H1 (cell line): ENCODE results near the gene DNAJB13. TPM values are rescaled to one million over a fixed set of nuclear protein-coding genes. Genes with fewer than 3 reads are reported as not detected.
A peak's percentile ranks its signal among the peaks of the same experiment; 100 is the strongest.

Source experiments
- CTCF ChIA-PET: fragments of 300-600 bp; sonication (Branson Sonifier 250); formaldehyde crosslinking; loops from one replicate; lab custom pipeline; 2021; ENCODE audit not compliant: partially characterized antibody; lab: Charles Lee
- POLR2A ChIA-PET: fragments of 300-600 bp; sonication (Branson Sonifier 250); formaldehyde crosslinking; loops from one replicate; lab custom pipeline; 2021; ENCODE audit warnings: inconsistent platforms; ENCODE audit not compliant: partially characterized antibody; lab: Charles Lee
- DNase-seq, 2 experiments: peaks; one replicate each; pipeline versions ENCODE4 v3.0.0 to v3.0.0-alpha.2; 2010 to 2022; ENCODE audit warnings: low spot score in 2 of 2, low read depth in 1 of 2, mixed read lengths in 1 of 2
- FAIRE-seq: peaks from 2 replicates; lab custom pipeline; 2011; peaks lifted over from hg19 to GRCh38; lab: Jason Lieb, UNC
- H2AFZ ChIP-seq: 2 replicates; pipeline ENCODE4 v1.8.1; 2012; ENCODE audit warnings: low read length, inconsistent platforms
- H2AK5ac ChIP-seq: 2 replicates; pipeline ENCODE4 v1.6.1; 2013; ENCODE audit warnings: low read depth, low read length
- H2BK120ac ChIP-seq: replicated peaks from 2 replicates; pipeline ENCODE3; 2013; ENCODE audit warnings: low read depth, low read length, inconsistent platforms
- H2BK12ac ChIP-seq: 2 replicates; pipeline ENCODE4 v1.6.1; 2013; ENCODE audit warnings: low read depth, low read length
- H2BK15ac ChIP-seq: 2 replicates; pipeline ENCODE4 v1.6.1; 2013; ENCODE audit warnings: low read length
- H2BK20ac ChIP-seq: 2 replicates; pipeline ENCODE4 v1.6.1; 2013; ENCODE audit warnings: low read length
- H2BK5ac ChIP-seq: 2 replicates; pipeline ENCODE4 v1.6.1; 2013; ENCODE audit warnings: low read depth, low read length
- H3K14ac ChIP-seq: 2 replicates; pipeline ENCODE4 v1.6.1; 2013; ENCODE audit warnings: inconsistent platforms; ENCODE audit not compliant: insufficient read length
- H3K18ac ChIP-seq: 2 replicates; pipeline ENCODE4 v1.6.1; 2013; ENCODE audit warnings: low read length; ENCODE audit errors: extremely low read depth
- H3K23ac ChIP-seq: 2 replicates; pipeline ENCODE4 v1.6.1; 2013; ENCODE audit warnings: inconsistent platforms; ENCODE audit not compliant: insufficient read length
- H3K23me2 ChIP-seq: 2 replicates; pipeline ENCODE4 v1.6.1; 2013; ENCODE audit warnings: low read depth, low read length
- H3K27ac ChIP-seq: 2 replicates; pipeline ENCODE4 v1.6.1; 2011; ENCODE audit warnings: low read depth, low read length, inconsistent platforms
- H3K27me3 ChIP-seq, 4 experiments: replicated peaks in 1 of 4; 1 replicate in 1 of 4; 2 replicates in 3 of 4; pipeline versions ENCODE4 v1.6.1 to v1.8.1; 2011 to 2013; ENCODE audit warnings: low read length in 3 of 4, mild to moderate bottlenecking in 3 of 4, inconsistent platforms in 2 of 4, mixed read lengths in 2 of 4, moderate library complexity in 1 of 4; ENCODE audit not compliant: control insufficient read depth in 3 of 4, insufficient read depth in 3 of 4; ENCODE audit errors: extremely low read depth in 1 of 4
- H3K36me3 ChIP-seq, 4 experiments: 2 replicates each; pipeline versions ENCODE4 v1.6.1 to v1.8.1; 2011 to 2013; ENCODE audit warnings: mild to moderate bottlenecking in 4 of 4, low read length in 3 of 4, moderate library complexity in 2 of 4, control low read depth in 1 of 4, inconsistent platforms in 1 of 4; ENCODE audit not compliant: insufficient read depth in 4 of 4, control insufficient read depth in 2 of 4
- H3K4ac ChIP-seq: replicated peaks from 2 replicates; pipeline ENCODE3; 2013; ENCODE audit warnings: low read length, low read depth, mixed read lengths, inconsistent platforms; ENCODE audit not compliant: insufficient read length
- H3K4me1 ChIP-seq, 4 experiments: replicated peaks in 1 of 4; 1 replicate in 1 of 4; 2 replicates in 3 of 4; pipeline versions ENCODE4 v1.6.1 to v1.8.1; 2011 to 2013; ENCODE audit warnings: low read length in 3 of 4, inconsistent platforms in 2 of 4, mixed read lengths in 1 of 4; ENCODE audit not compliant: insufficient read depth in 4 of 4, control insufficient read depth in 3 of 4
- H3K4me2 ChIP-seq, 2 experiments: 2 replicates each; pipeline versions ENCODE4 v1.6.1 to v1.8.1; 2011 to 2013; ENCODE audit warnings: low read depth in 2 of 2, low read length in 2 of 2, control low read depth in 1 of 2, inconsistent platforms in 1 of 2, mild to moderate bottlenecking in 1 of 2; ENCODE audit not compliant: insufficient read depth in 1 of 2
- H3K4me3 ChIP-seq, 4 experiments: fragments of 200-600, 300-600 bp in 1 of 4; sonication (generic), shearing (Covaris generic), sonication (Bioruptor Twin) in 1 of 4; 2 replicates each; pipeline versions ENCODE4 v1.5.1 to v1.8.1; 2011 to 2016; ENCODE audit warnings: low read length in 4 of 4, low read depth in 3 of 4, control low read depth in 2 of 4, inconsistent platforms in 2 of 4, mild to moderate bottlenecking in 2 of 4, mixed read lengths in 1 of 4, moderate library complexity in 1 of 4; ENCODE audit not compliant: insufficient read depth in 2 of 4; ENCODE audit errors: extremely low read depth in 1 of 4
- H3K56ac ChIP-seq: replicated peaks from 2 replicates; pipeline ENCODE3; 2013; ENCODE audit warnings: low read depth, mild to moderate bottlenecking, mixed read lengths, low read length, inconsistent platforms; ENCODE audit not compliant: insufficient read length
- H3K79me1 ChIP-seq: 2 replicates; pipeline ENCODE4 v1.6.1; 2013; ENCODE audit warnings: low read depth, low read length, control low read depth
- H3K79me2 ChIP-seq, 2 experiments: 2 replicates each; pipeline versions ENCODE4 v1.6.1 to v1.8.1; 2012 to 2013; ENCODE audit warnings: low read length in 2 of 2, mild to moderate bottlenecking in 2 of 2, inconsistent platforms in 1 of 2; ENCODE audit not compliant: insufficient read depth in 2 of 2, control insufficient read depth in 1 of 2
- H3K9ac ChIP-seq, 4 experiments: replicated peaks in 1 of 4; 1 replicate in 1 of 4; 2 replicates in 3 of 4; pipeline versions ENCODE4 v1.6.1 to v1.8.1; 2011 to 2013; ENCODE audit warnings: low read depth in 3 of 4, low read length in 3 of 4, control low read depth in 2 of 4, mild to moderate bottlenecking in 2 of 4, moderate library complexity in 2 of 4, inconsistent platforms in 1 of 4; ENCODE audit errors: extremely low read depth in 1 of 4
- H3K9me3 ChIP-seq, 2 experiments: 2 replicates each; pipeline versions ENCODE4 v1.6.1 to v1.8.1; 2012 to 2013; ENCODE audit warnings: mild to moderate bottlenecking in 2 of 2, moderate library complexity in 2 of 2, control low read depth in 1 of 2, inconsistent platforms in 1 of 2, low read depth in 1 of 2, low read length in 1 of 2, mixed read lengths in 1 of 2; ENCODE audit not compliant: insufficient read depth in 2 of 2
- H4K20me1 ChIP-seq, 2 experiments: replicated peaks in 1 of 2; 2 replicates each; pipeline versions ENCODE3 to v1.8.1; 2011 to 2013; ENCODE audit warnings: inconsistent platforms in 2 of 2, low read length in 2 of 2, mild to moderate bottlenecking in 1 of 2; ENCODE audit not compliant: insufficient read depth in 2 of 2, control insufficient read depth in 1 of 2
- H4K5ac ChIP-seq: 2 replicates; pipeline ENCODE4 v1.6.1; 2013; ENCODE audit warnings: low read length, low read depth, mixed read lengths, inconsistent platforms; ENCODE audit not compliant: insufficient read length
- H4K8ac ChIP-seq: 2 replicates; pipeline ENCODE4 v1.8.0; 2013; ENCODE audit warnings: mild to moderate bottlenecking, moderate library complexity, low read length, inconsistent platforms; ENCODE audit not compliant: insufficient read depth; ENCODE audit errors: extremely low read depth
- H4K91ac ChIP-seq: replicated peaks from 2 replicates; pipeline ENCODE3; 2013; ENCODE audit warnings: low read length, mixed read lengths, inconsistent platforms; ENCODE audit not compliant: insufficient read length
- ATF3 ChIP-seq: IDR thresholded peaks from 2 replicates; pipeline ENCODE4 v1.6.1; 2011; ENCODE audit warnings: low read depth, mild to moderate bottlenecking, low read length; ENCODE audit not compliant: insufficient read depth
- HDAC6 ChIP-seq: IDR thresholded peaks from one replicate; pipeline ENCODE4 v1.7.1; 2012; ENCODE audit warnings: low read depth, mild to moderate bottlenecking, inconsistent platforms, low read length, moderate library complexity
- NRF1 ChIP-seq: IDR thresholded peaks from 2 replicates; pipeline ENCODE4 v1.6.1; 2011; ENCODE audit warnings: mild to moderate bottlenecking, low read depth, low read length, improper control_type of control experiment
- RXRA ChIP-seq: IDR thresholded peaks from 2 replicates; pipeline ENCODE4 v1.6.1; 2011; ENCODE audit warnings: low read depth, mild to moderate bottlenecking, low read length, moderate library complexity; ENCODE audit not compliant: insufficient read depth
- SUZ12 ChIP-seq: fragments of 200-600 bp; sonication (generic); IDR thresholded peaks from 2 replicates; pipeline ENCODE4 v1.6.1; 2012; ENCODE audit warnings: mild to moderate bottlenecking, inconsistent platforms, low read length, moderate library complexity, mixed read lengths
- USF2 ChIP-seq: IDR thresholded peaks from 2 replicates; pipeline ENCODE4 v1.6.1; 2011; ENCODE audit warnings: low read length, improper control_type of control experiment
- WGBS, 2 experiments: shearing (Covaris generic) in 1 of 2; methylation state at CpG; one replicate each; pipeline versions ENCODE4 v1.1.6 to v1.1.7; 2013 to 2015; ENCODE audit warnings: low lambda C conversion rate in 2 of 2, mixed read lengths in 2 of 2, inconsistent platforms in 1 of 2, low coverage in 1 of 2, missing lambda C conversion rate in 1 of 2; ENCODE audit not compliant: insufficient replicate concordance in 2 of 2, insufficient coverage in 1 of 2, insufficient read length in 1 of 2; ENCODE audit errors: extremely low coverage in 1 of 2, missing lambda C conversion rate in 1 of 2; 5-methylcytosine and 5-hydroxymethylcytosine counted together
- polyA plus RNA-seq, 7 experiments: library from polyadenylated mRNA; depleted of rRNA in 3 of 7; stranded (reverse) in 5 of 7; unstranded in 2 of 7; fragments of >200 nt in 5 of 7; fragments of 200-250 nt in 2 of 7; gene quantifications; 1 replicate in 5 of 7; 2 replicates in 1 of 7; 4 replicates in 1 of 7; pipeline versions ENCODE4 v1.2.1 to v1.2.3, GENCODE V29; 2011 to 2013; ENCODE audit warnings: missing spikeins in 2 of 7, mixed read lengths in 2 of 7
- total RNA-seq: library from RNA; stranded (reverse); fragmentation: NEBNext Ultra II Directional; extraction: Animal tissue kit (Norgen Biotek cat#: 25700); gene quantifications from 2 replicates; pipeline ENCODE4 v1.2.1, GENCODE V29; 2021

The DNAJB13 gene
- total and polyA plus RNA-seq, 2 of the 8 experiments (the other 6 are each of a cell fraction or from before 2014, with no cell fraction given) = 0.27 TPM; not detected in 1

DNA sequence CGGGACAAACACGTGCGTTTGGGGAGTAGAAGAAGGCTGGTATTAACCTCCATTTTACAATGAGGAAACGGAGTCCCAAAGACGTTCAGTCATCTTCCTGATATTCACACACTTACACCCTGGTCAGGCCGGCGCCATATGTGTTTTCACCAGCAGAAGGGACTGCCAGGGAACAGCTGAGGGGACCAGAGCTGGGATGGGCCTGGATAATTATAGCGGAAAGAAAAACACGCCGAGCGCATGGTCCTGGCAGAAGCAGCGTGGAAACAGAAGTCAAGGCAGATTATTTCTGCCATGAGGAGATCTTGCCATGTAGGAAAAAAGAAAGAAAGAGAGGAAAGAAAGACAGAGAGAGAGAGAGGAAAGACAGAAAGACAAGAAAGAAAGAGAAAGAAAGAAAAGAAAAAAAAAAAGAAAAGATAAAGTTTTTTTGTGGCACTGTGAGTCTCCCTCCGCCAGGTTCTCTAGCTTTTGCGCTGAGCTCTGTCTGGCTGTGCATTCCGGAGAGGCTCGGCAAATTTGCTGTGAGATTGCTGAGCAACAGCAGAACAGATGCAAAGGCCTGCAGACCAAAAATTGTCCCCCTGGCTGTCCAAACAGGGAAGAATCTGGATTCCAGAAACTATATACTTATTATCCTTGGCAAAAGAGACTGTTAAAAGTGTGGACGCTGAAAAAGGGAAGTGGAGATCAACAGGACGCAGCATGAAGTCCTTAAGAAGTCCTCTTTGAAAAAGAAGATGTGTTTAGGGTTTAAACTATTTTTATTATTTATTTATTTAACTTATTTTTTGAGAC lies 33.1 kb downstream of the DNAJB13 start:
- no peak overlapping the region for H3K14ac ChIP-seq
- DNase-seq (no peak), FAIRE-seq (no peak)
- H3K79me1 ChIP-seq = peaks cover 2% of the 10 kb centered on the region; the same call in 1 of the 2 replicates
- peaks cover 0 to 22% (median 2%) of the 10 kb centered on the region in 4 experiments; a peak in 4 of 8 replicates for H3K36me3 ChIP-seq
- H4K91ac ChIP-seq = no peak overlapping the region
- peak overlapping the region; percentile 22 for H3K4ac ChIP-seq
- no peak overlapping the region for H3K27ac ChIP-seq
- peaks cover 7 to 18% (median 10%) of the 10 kb centered on the region in 4 experiments for H3K4me1 ChIP-seq
- H3K4me2 ChIP-seq = peak overlapping the region; percentile 86 to 100
- peak overlapping the region; percentile 75 for H3K18ac ChIP-seq
- peaks cover 0 to 6% of the 10 kb centered on the region in 2 experiments; a peak in 1 of 4 replicates for H3K79me2 ChIP-seq
- ChIA-PET CTCF (interaction anchor here (1.1 kb wide), 1 partner anchor 13 kb away, joined by 3 read pairs; no protein-coding TSS in a partner anchor), POLR2A (interaction anchor here (2.5 to 6.8 kb wide), 2 partner anchors 14 kb away, joined by 11 to 94 read pairs; no protein-coding TSS in a partner anchor)
- peak overlapping the region; percentile 65 for H2BK15ac ChIP-seq
- H2BK5ac ChIP-seq = peak overlapping the region; percentile 47; the same call in 1 of the 2 replicates
- no peak overlapping the region for H2AK5ac ChIP-seq
- H3K4me3 ChIP-seq = peak overlapping the region in 2 of 4 experiments; percentile 14 to 81; a peak in 5 of 8 replicates
- no peaks in the 10 kb centered on the region for H3K9me3 ChIP-seq
- 75% methylated on average over 18 of the region's 18 CpGs; no CpG with 5 or more reads in 1 of the 2 experiments for WGBS, 2 experiments
- peak overlapping the region; percentile 65; the same call in 1 of the 2 replicates for H2AFZ ChIP-seq
- no peak overlapping the region for H2BK120ac ChIP-seq
- H4K20me1 ChIP-seq = peaks cover 0 to 1% of the 10 kb centered on the region in 2 experiments
- H3K23ac ChIP-seq = no peak overlapping the region
- H3K23me2 ChIP-seq = peaks cover 10% of the 10 kb centered on the region
- TF ChIP-seq HDAC6 (no peak), ATF3 (no peak), USF2 (no peak), RXRA (no peak), NRF1 (no peak), SUZ12 (no peak)
- peaks cover 0 to 2% (median 0%) of the 10 kb centered on the region in 4 experiments; a peak in 2 of 7 replicates for H3K27me3 ChIP-seq
- H4K5ac ChIP-seq = peak overlapping the region; percentile 8
- H3K9ac ChIP-seq = peak overlapping the region in 1 of 4 experiments; percentile 38; a peak in 2 of 7 replicates
- peak overlapping the region; percentile 40; the same call in 1 of the 2 replicates for H4K8ac ChIP-seq
- no peak overlapping the region for H2BK20ac ChIP-seq
- H3K56ac ChIP-seq = peak overlapping the region; percentile 65
- peak overlapping the region; percentile 45; the same call in 1 of the 2 replicates for H2BK12ac ChIP-seq
